ENCODE results near the gene ANKH.

Gene ANKH

GRCh38 chr5:14710313-14710994 is 161.1 kb downstream of the ANKH start:
- DNase-seq, result no peak

- DNase-seq, result no peak
Observed at GRCh38 chr5:14708551-14708950, 163.0 kb downstream of the ANKH start.

- DNase-seq, result no peak
Observed at GRCh38 chr5:14707811-14708390, 163.7 kb downstream of the ANKH start.

- no peak for DNase-seq
Observed at GRCh38 chr5:14706615-14707021, 165.0 kb downstream of the ANKH start.

GRCh38 chr5:14705556-14705955 is 166.0 kb downstream of the ANKH start:
- DNase-seq, result no peak

GRCh38 chr5:14702238-14702839 is 169.2 kb downstream of the ANKH start:
- no peak for DNase-seq

GRCh38 chr5:14701556-14701955 is 170.0 kb downstream of the ANKH start:
- no peak for DNase-seq

- no peak for DNase-seq
Observed at GRCh38 chr5:14700478-14701436, 170.8 kb downstream of the ANKH start.

- no peak for DNase-seq
Observed at GRCh38 chr5:14699807-14700400, 171.7 kb downstream of the ANKH start.

GRCh38 chr5:14699159-14699558 is 172.4 kb downstream of the ANKH start:
- DNase-seq, result no peak

GRCh38 chr5:14698495-14698894 is 173.1 kb downstream of the ANKH start:
- DNase-seq, result no peak

GRCh38 chr5:14696851-14697250 is 174.7 kb downstream of the ANKH start:
- DNase-seq, result no peak

GRCh38 chr5:14696057-14696456 is 175.5 kb downstream of the ANKH start:
- DNase-seq, result no peak

- DNase-seq, result no peak
Observed at GRCh38 chr5:14695152-14695551, 176.4 kb downstream of the ANKH start.

GRCh38 chr5:14693070-14693469 is 178.5 kb downstream of the ANKH start:
- no peak for DNase-seq

GRCh38 chr5:14687023-14687665 is 184.4 kb downstream of the ANKH start:
- DNase-seq, result no peak

- DNase-seq, result no peak
Observed at GRCh38 chr5:14686517-14686916, 185.1 kb downstream of the ANKH start.

GRCh38 chr5:14685757-14686156 is 185.8 kb downstream of the ANKH start:
- DNase-seq, result peak; percentile 26

- no peak for DNase-seq
Observed at GRCh38 chr5:14684757-14685156, 186.8 kb downstream of the ANKH start.

- DNase-seq, result no peak
Observed at GRCh38 chr5:14683906-14684455, 187.6 kb downstream of the ANKH start.

GRCh38 chr5:14681236-14681752 is 190.3 kb downstream of the ANKH start:
- no peak for DNase-seq

GRCh38 chr5:14679595-14679994 is 192.0 kb downstream of the ANKH start:
- DNase-seq, result no peak
